RWPE2 (cell line): ENCODE data around the gene ZNF765.
"Not testable (repeated sequence)": the region's sequence is repeated elsewhere in the genome, so short reads cannot be mapped to it uniquely, and the experiment has no call there.

Source experiments
- ATAC-seq: fragments of 200-7000 bp; cut with Tn5 transposase; 3 replicates; pipeline ENCODE4 v1.9.1; 2021; ENCODE audit warnings: low read depth
- DNase-seq: peaks from one replicate; pipeline ENCODE4 v3.0.0-alpha.2; 2020; ENCODE audit warnings: low spot score
- H3K27ac ChIP-seq: fragments of 450-650 bp; 2 replicates; pipeline ENCODE4 v1.5.1; 2017; ENCODE audit warnings: mild to moderate bottlenecking; ENCODE audit not compliant: poor library complexity, severe bottlenecking
- H3K27me3 ChIP-seq: fragments of 250-450 bp; sonication (Bioruptor Pico); 2 replicates; pipeline ENCODE4 v1.5.1; 2021; ENCODE audit warnings: mild to moderate bottlenecking, moderate library complexity; ENCODE audit not compliant: insufficient read depth, poor library complexity, severe bottlenecking
- H3K36me3 ChIP-seq: fragments of 250-450 bp; sonication (Bioruptor Pico); 2 replicates; pipeline ENCODE4 v1.5.1; 2020; ENCODE audit warnings: low read depth, mild to moderate bottlenecking, moderate library complexity
- H3K4me1 ChIP-seq: fragments of 250-450 bp; sonication (Bioruptor Pico); 2 replicates; pipeline ENCODE4 v1.5.1; 2021; ENCODE audit warnings: mild to moderate bottlenecking, moderate library complexity; ENCODE audit not compliant: insufficient read depth, poor library complexity, severe bottlenecking
- H3K4me3 ChIP-seq: fragments of 250-450 bp; sonication (Bioruptor Pico); 2 replicates; pipeline ENCODE4 v1.5.1; 2021; ENCODE audit warnings: mild to moderate bottlenecking, moderate library complexity; ENCODE audit not compliant: severe bottlenecking
- H3K9me3 ChIP-seq: fragments of 250-450 bp; sonication (Bioruptor Pico); 2 replicates; pipeline ENCODE4 v1.5.1; 2021; ENCODE audit warnings: mild to moderate bottlenecking, moderate library complexity; ENCODE audit not compliant: severe bottlenecking
- CTCF ChIP-seq: fragments of 450-650 bp; IDR thresholded peaks from one replicate; pipeline ENCODE4 v1.5.1; 2017; ENCODE audit warnings: mild to moderate bottlenecking, moderate library complexity; ENCODE audit not compliant: poor library complexity, severe bottlenecking

ZNF765 gene

GRCh38 chr19:53394974-53395839 lies at the start of gene ZNF765:
Gene ZNF765, plus strand, starts transcription at chr19:53395149. Its CDS starts 2,867 bp downstream, at chr19:53398016.
- Histone ChIP-seq H3K4me3 (peak within 1 kb of the TSS; percentile 62), H3K36me3 (peaks cover 23% of the 10 kb centered on the region), H3K9me3 (no peaks in the 10 kb centered on the region), H3K27ac (peak within 1 kb of the TSS; percentile 35), H3K27me3 (no peaks in the 10 kb centered on the region), H3K4me1 (peaks cover 4% of the 10 kb centered on the region)
- ATAC-seq = peak; percentile 92
- peak; percentile 90 for DNase-seq
- TF ChIP-seq CTCF = peak; percentile 45

GRCh38 chr19:53355739-53356138 lies 39.2 kb upstream of the ZNF765 start:
- Histone ChIP-seq H3K36me3 (peaks cover 16% of the 10 kb centered on the region), H3K4me3 (no peak overlapping the region), H3K9me3 (peaks cover 23% of the 10 kb centered on the region), H3K27me3 (no peaks in the 10 kb centered on the region), H3K4me1 (no peaks in the 10 kb centered on the region), H3K27ac (no peak overlapping the region)
- DNase-seq (no peak), ATAC-seq (no peak)
- TF ChIP-seq CTCF = no peak

GRCh38 chr19:53357821-53358581 lies 36.9 kb upstream of the ZNF765 start:
- DNase-seq = no peak
- peaks cover 23% of the 10 kb centered on the region for H3K9me3 ChIP-seq

GRCh38 chr19:53360056-53360455 lies 34.9 kb upstream of the ZNF765 start:
- not testable (repeated sequence) for DNase-seq, H3K4me1 ChIP-seq, H3K4me3 ChIP-seq, H3K27ac ChIP-seq, ATAC-seq, H3K36me3 ChIP-seq, H3K27me3 ChIP-seq
- H3K9me3 ChIP-seq = peaks cover 16% of the 10 kb centered on the region

More at GRCh38 chr19:53357821-53358581, 36.9 kb upstream of the ZNF765 start:
- no peak for ATAC-seq
- Histone ChIP-seq H3K27ac (no peak overlapping the region), H3K27me3 (no peaks in the 10 kb centered on the region), H3K4me3 (no peak overlapping the region), H3K4me1 (no peaks in the 10 kb centered on the region), H3K36me3 (0 out of 2 replicates have a peak, but pooled peaks cover 6% of the 10 kb centered on the region)
- no peak for TF ChIP-seq CTCF

GRCh38 chr19:53365134-53365898 lies 29.6 kb upstream of the ZNF765 start, which contains the start of gene ZNF525:
Gene ZNF525, plus strand, starts transcription at chr19:53365705. Its CDS starts 6,577 bp downstream, at chr19:53372282.
- no peak for TF ChIP-seq CTCF
- H3K4me1 ChIP-seq = no peaks in the 10 kb centered on the region
- peak; percentile 98 for ATAC-seq
- H3K36me3 ChIP-seq = no peaks in the 10 kb centered on the region
- H3K27ac ChIP-seq = peak within 1 kb of the TSS; percentile 21
- H3K27me3 ChIP-seq = no peaks in the 10 kb centered on the region
- no peaks in the 10 kb centered on the region for H3K9me3 ChIP-seq
- peak; percentile 89 for DNase-seq
- peak within 1 kb of the TSS; percentile 92 for H3K4me3 ChIP-seq
